Keratinocyte (primary cell): Measurements from ENCODE around the gene A1BG.

Source experiments
- EZH2 ChIP-seq: IDR thresholded peaks from one replicate; pipeline ENCODE4 v1.6.1; 2012; ENCODE audit warnings: inconsistent platforms, mild to moderate bottlenecking, low read length, moderate library complexity
- TF ChIP-seq, protein P1 (sequence below), 3 experiments: IDR thresholded peaks in 1 of 3; conservative IDR thresholded peaks in 1 of 3; optimal IDR thresholded peaks in 1 of 3; 2 replicates in 2 of 3; 3 replicates in 1 of 3; pipeline versions ENCODE3 to v1.5.1; 2011; ENCODE audit warnings: low read length in 3 of 3, mild to moderate bottlenecking in 3 of 3, moderate library complexity in 2 of 3, control low read depth in 1 of 3, inconsistent platforms in 1 of 3; ENCODE audit not compliant: insufficient read depth in 2 of 3; ENCODE audit errors: extremely low read depth in 1 of 3

DNA sequence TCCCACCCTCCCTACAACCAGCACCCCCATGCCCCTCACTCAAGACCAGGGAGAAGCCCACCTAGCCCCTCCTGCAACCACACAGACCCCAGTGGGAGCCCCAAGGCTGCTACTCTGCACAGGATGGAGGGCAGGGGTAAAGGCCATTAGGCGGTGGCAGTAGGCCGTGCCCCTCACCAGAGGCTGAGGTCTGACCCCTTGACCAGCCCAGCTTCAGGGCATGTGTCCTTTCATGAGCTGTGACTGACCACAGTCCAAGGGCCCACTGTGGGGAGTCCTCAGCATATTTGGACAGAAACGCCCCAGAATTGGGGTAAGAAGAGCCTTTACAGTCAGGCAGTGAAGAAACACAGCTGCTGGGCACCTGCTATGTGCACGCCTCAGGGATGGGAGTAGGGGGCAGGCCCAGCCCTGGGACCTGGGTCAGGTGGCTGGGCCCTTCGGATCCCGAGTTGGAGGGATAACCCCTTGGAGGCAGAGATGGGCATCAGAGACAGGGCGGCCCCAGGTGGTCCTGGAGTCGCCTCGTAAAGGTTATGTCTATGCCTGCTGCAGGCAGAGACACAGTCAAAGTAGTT is 32.1 kb upstream of the A1BG start:
- TF ChIP-seq EZH2 = no peak
- TF ChIP-seq, protein P1, sequence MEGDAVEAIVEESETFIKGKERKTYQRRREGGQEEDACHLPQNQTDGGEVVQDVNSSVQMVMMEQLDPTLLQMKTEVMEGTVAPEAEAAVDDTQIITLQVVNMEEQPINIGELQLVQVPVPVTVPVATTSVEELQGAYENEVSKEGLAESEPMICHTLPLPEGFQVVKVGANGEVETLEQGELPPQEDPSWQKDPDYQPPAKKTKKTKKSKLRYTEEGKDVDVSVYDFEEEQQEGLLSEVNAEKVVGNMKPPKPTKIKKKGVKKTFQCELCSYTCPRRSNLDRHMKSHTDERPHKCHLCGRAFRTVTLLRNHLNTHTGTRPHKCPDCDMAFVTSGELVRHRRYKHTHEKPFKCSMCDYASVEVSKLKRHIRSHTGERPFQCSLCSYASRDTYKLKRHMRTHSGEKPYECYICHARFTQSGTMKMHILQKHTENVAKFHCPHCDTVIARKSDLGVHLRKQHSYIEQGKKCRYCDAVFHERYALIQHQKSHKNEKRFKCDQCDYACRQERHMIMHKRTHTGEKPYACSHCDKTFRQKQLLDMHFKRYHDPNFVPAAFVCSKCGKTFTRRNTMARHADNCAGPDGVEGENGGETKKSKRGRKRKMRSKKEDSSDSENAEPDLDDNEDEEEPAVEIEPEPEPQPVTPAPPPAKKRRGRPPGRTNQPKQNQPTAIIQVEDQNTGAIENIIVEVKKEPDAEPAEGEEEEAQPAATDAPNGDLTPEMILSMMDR (optimal IDR thresholded peaks at IDR 0.05 in 1 of 3, IDR thresholded peaks at IDR 0.05 in 1 of 3, conservative IDR thresholded peaks at IDR 0.05 in 1 of 3; ENCODE audit: extremely low read depth in 1 of 3, insufficient read depth in 2 of 3, low read length in 3 of 3) = no peak
